ENCODE results near the gene SMYD3. TPM values are rescaled to one million over a fixed set of nuclear protein-coding genes. Genes with fewer than 3 reads are reported as not detected.
A peak's percentile ranks its signal among the peaks of the same experiment; 100 is the strongest.
"Not testable (repeated sequence)": the region's sequence is repeated elsewhere in the genome, so short reads cannot be mapped to it uniquely, and the experiment has no call there.

SMYD3 gene
- total RNA-seq, 2 experiments from 2014 or later, result 22.6 to 24.6 TPM

GRCh38 chr1:246333855-246334254, 173.2 kb downstream of the SMYD3 start:
- H3K36me3 Mint-ChIP-seq (ENCODE audit: low read depth), result peaks cover 48% of the 10 kb centered on the region
- peaks cover 5% of the 10 kb centered on the region for H3K9me3 Mint-ChIP-seq
- DNase-seq, result no peak
- TF ChIP-seq, protein P1, sequence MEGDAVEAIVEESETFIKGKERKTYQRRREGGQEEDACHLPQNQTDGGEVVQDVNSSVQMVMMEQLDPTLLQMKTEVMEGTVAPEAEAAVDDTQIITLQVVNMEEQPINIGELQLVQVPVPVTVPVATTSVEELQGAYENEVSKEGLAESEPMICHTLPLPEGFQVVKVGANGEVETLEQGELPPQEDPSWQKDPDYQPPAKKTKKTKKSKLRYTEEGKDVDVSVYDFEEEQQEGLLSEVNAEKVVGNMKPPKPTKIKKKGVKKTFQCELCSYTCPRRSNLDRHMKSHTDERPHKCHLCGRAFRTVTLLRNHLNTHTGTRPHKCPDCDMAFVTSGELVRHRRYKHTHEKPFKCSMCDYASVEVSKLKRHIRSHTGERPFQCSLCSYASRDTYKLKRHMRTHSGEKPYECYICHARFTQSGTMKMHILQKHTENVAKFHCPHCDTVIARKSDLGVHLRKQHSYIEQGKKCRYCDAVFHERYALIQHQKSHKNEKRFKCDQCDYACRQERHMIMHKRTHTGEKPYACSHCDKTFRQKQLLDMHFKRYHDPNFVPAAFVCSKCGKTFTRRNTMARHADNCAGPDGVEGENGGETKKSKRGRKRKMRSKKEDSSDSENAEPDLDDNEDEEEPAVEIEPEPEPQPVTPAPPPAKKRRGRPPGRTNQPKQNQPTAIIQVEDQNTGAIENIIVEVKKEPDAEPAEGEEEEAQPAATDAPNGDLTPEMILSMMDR (IDR thresholded peaks at IDR 0.05), result no peak
- ChIA-PET POLR2A (no interaction called here), CTCF (no interaction called here)
- peaks cover 58% of the 10 kb centered on the region for H3K4me1 Mint-ChIP-seq (ENCODE audit: low read depth)
- ATAC-seq, result no peak
- no peaks in the 10 kb centered on the region for H3K27me3 Mint-ChIP-seq
- intact Hi-C loops (cut with micrococcal nuclease), result loop anchor here (10.0 kb wide), 2 partner anchors 141 to 219 kb away; no protein-coding TSS in a partner anchor
- H3K27ac Mint-ChIP-seq, result no peak overlapping the region
- H3K4me3 Mint-ChIP-seq, result no peak overlapping the region

DNA sequence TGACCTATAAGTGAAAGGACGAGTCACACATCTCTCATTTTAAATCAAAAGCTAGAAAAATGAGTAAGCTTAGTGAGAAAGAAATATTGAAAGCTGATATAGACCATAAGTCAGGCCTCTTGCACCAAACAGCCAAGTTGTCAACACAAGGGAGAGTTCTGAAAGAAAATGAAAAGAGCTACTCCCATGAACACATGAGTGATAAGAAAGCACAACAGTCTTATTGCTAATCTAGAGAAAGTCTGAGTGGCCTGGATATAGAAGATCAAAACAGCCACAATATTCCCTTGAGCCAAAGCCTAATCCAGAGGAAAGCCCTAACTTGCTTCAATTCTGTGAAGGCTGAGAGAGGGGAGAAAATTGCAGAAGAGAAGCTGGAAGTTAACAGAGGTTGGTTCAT, 175.0 kb downstream of the SMYD3 start:
- H3K9me3 Mint-ChIP-seq, result peaks cover 9% of the 10 kb centered on the region
- ChIA-PET POLR2A (interaction anchor here (1.0 kb wide), 1 partner anchor 15 kb away, joined by 3 read pairs; no protein-coding TSS in a partner anchor), CTCF (no interaction called here)
- peaks cover 44% of the 10 kb centered on the region for H3K4me1 Mint-ChIP-seq (ENCODE audit: low read depth)
- no peak for DNase-seq
- H3K27ac Mint-ChIP-seq, result peak overlapping the region; percentile 68
- peak; percentile 52 for ATAC-seq
- TF ChIP-seq, protein P1 (IDR thresholded peaks at IDR 0.05), result no peak
- no peak overlapping the region for H3K4me3 Mint-ChIP-seq
- H3K36me3 Mint-ChIP-seq (ENCODE audit: low read depth), result peaks cover 57% of the 10 kb centered on the region
- intact Hi-C loops (cut with micrococcal nuclease), result loop anchor here (10.0 kb wide), 2 partner anchors 143 to 217 kb away; no protein-coding TSS in a partner anchor
- no peaks in the 10 kb centered on the region for H3K27me3 Mint-ChIP-seq

DNA sequence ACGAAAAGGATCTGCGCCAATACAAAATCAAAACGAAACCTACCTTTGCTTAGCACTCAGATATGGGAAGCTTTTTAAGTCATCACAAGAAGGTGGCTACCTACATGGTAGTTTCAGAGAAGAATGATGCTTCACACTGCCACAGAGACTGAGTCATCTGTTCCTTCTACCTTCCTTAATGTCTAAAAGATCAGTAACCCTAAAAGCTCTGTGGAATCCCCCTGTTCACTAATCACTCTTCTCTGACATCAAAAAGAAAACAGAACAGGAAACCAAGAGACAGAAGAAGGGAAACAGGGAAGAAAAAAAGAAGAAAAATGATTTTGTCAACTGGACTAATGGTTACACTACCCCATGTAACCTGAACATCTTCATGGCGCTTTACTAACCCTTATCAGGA, 177.2 kb downstream of the SMYD3 start:
- CTCF ChIA-PET, result interaction anchor here (1.3 kb wide), 1 partner anchor 9 kb away, joined by 4 read pairs; no protein-coding TSS in a partner anchor
- Mint-ChIP-seq H3K9me3 (peaks cover 9% of the 10 kb centered on the region), H3K36me3 (ENCODE audit: low read depth) (peaks cover 58% of the 10 kb centered on the region), H3K27me3 (no peaks in the 10 kb centered on the region), H3K4me3 (no peak overlapping the region), H3K4me1 (ENCODE audit: low read depth) (peaks cover 44% of the 10 kb centered on the region), H3K27ac (peak overlapping the region; percentile 75)
- DNase-seq (peak; percentile 64), ATAC-seq (peak; percentile 93)
- POLR2A ChIA-PET, result interaction anchor here (1.1 kb wide), 1 partner anchor 16 kb away, joined by 4 read pairs; no protein-coding TSS in a partner anchor
- intact Hi-C loops (cut with micrococcal nuclease), result loop anchor here (10.0 kb wide), 2 partner anchors 145 to 215 kb away; no protein-coding TSS in a partner anchor
- TF ChIP-seq, protein P1 (IDR thresholded peaks at IDR 0.05), result no peak

DNA sequence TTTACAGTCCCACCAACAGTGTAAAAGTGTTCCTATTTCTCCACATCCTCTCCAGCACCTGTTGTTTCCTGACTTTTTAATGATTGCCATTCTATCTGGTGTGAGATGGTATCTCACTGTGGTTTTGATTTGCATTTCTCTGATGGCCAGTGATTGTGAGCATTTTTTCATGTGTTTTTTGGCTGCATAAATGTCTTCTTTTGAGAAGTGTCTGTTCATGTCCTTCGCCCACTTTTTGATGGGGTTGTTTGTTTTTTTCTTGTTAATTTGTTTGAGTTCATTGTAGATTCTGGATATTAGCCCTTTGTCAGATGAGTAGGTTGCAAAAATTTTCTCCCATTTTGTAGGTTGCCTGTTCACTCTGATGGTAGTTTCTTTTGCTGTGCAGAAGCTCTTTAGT, 177.8 kb downstream of the SMYD3 start:
- peaks cover 53% of the 10 kb centered on the region for H3K36me3 Mint-ChIP-seq (ENCODE audit: low read depth)
- CTCF ChIA-PET, result interaction anchor here (1.3 kb wide), 1 partner anchor 9 kb away, joined by 4 read pairs; no protein-coding TSS in a partner anchor

GRCh38 chr1:246324711-246325110, 182.4 kb downstream of the SMYD3 start:
- POLR2A ChIA-PET, result no interaction called here
- DNase-seq, result no peak
- H3K9me3 Mint-ChIP-seq, result peaks cover 6% of the 10 kb centered on the region
- no peak for ATAC-seq
- H3K27me3 Mint-ChIP-seq, result no peaks in the 10 kb centered on the region
- intact Hi-C loops (cut with micrococcal nuclease), result no loop called here
- H3K4me1 Mint-ChIP-seq (ENCODE audit: low read depth), result peaks cover 7% of the 10 kb centered on the region
- TF ChIP-seq, protein P1 (IDR thresholded peaks at IDR 0.05), result no peak
- peaks cover 24% of the 10 kb centered on the region for H3K36me3 Mint-ChIP-seq (ENCODE audit: low read depth)
- H3K4me3 Mint-ChIP-seq, result no peak overlapping the region
- CTCF ChIA-PET, result no interaction called here
- no peak overlapping the region for H3K27ac Mint-ChIP-seq

More for the DNA sequence above, 177.8 kb downstream of the SMYD3 start:
- H3K4me1 Mint-ChIP-seq (ENCODE audit: low read depth), result peaks cover 44% of the 10 kb centered on the region
- H3K27me3 Mint-ChIP-seq; H3K4me3 Mint-ChIP-seq; DNase-seq; intact Hi-C loops (cut with micrococcal nuclease); ATAC-seq; H3K9me3 Mint-ChIP-seq: not testable (repeated sequence)
- POLR2A ChIA-PET, result interaction anchor here (1.1 kb wide), 1 partner anchor 16 kb away, joined by 4 read pairs; no protein-coding TSS in a partner anchor
- peak overlapping the region; percentile 75 for H3K27ac Mint-ChIP-seq

DNA sequence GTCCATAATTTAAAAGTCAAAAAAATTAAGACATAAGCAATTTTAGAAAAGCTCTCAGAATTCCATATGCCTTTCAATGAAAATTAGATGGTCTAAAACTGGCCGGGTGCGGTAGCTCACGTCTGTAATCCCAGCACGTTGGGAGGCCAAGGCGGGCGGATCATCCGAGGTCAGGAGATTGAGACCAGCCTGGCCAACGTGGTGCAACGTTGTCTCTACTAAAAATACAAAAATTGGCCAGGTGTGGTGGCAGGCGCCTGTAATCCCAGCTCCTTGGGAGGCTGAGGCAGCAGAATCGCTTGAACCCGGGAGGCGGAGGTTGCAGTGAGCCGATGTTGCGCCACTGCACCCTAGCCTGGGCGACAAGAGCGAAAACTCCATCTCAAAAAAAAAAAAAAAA, 183.0 kb downstream of the SMYD3 start:
- peaks cover 20% of the 10 kb centered on the region for H3K36me3 Mint-ChIP-seq (ENCODE audit: low read depth)
- H3K9me3 Mint-ChIP-seq; intact Hi-C loops (cut with micrococcal nuclease); H3K27me3 Mint-ChIP-seq; H3K4me3 Mint-ChIP-seq; H3K4me1 Mint-ChIP-seq (ENCODE audit: low read depth); DNase-seq; H3K27ac Mint-ChIP-seq; CTCF ChIA-PET; ATAC-seq; POLR2A ChIA-PET: not testable (repeated sequence)
